ENCODE measurements around the gene RAD51B.

The RAD51B gene

DNA sequence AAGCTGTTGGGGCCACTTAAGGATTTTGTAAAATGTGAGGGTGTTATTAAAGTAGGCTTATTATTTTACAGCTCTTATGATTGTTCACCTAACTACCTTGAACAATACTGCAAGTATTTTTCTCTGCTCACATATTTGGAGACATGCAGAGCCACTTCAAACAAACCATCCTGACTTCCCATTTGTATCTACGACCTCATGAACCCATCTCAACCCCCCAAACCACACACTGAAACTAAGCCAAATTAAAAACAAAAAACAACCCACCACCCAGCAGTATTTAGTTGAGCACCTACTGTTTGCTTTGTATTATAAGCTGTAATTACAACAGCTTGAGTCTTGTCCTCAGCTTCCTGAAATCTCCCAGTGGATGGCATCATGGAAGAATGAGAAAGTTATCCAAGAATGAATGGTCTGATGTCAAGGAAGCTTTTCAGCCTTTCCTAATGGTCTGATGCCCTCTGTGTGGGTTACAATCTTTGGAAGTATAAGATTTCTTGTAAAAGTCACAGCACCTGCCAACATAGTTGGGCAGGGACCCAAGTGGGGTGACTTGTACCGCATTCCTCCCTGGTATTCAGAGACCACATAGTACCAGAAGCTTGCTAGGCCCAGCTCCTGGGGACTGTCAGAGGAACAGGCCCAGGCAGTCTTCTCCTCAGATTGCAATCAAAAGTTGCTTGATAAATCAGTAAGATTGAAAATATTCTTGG lies 556.6 kb downstream of the RAD51B start:
- TF ChIP-seq, protein P1, sequence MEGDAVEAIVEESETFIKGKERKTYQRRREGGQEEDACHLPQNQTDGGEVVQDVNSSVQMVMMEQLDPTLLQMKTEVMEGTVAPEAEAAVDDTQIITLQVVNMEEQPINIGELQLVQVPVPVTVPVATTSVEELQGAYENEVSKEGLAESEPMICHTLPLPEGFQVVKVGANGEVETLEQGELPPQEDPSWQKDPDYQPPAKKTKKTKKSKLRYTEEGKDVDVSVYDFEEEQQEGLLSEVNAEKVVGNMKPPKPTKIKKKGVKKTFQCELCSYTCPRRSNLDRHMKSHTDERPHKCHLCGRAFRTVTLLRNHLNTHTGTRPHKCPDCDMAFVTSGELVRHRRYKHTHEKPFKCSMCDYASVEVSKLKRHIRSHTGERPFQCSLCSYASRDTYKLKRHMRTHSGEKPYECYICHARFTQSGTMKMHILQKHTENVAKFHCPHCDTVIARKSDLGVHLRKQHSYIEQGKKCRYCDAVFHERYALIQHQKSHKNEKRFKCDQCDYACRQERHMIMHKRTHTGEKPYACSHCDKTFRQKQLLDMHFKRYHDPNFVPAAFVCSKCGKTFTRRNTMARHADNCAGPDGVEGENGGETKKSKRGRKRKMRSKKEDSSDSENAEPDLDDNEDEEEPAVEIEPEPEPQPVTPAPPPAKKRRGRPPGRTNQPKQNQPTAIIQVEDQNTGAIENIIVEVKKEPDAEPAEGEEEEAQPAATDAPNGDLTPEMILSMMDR (IDR thresholded peaks at IDR 0.05; ENCODE audit: poor library complexity, severe bottlenecking), result no peak

DNA sequence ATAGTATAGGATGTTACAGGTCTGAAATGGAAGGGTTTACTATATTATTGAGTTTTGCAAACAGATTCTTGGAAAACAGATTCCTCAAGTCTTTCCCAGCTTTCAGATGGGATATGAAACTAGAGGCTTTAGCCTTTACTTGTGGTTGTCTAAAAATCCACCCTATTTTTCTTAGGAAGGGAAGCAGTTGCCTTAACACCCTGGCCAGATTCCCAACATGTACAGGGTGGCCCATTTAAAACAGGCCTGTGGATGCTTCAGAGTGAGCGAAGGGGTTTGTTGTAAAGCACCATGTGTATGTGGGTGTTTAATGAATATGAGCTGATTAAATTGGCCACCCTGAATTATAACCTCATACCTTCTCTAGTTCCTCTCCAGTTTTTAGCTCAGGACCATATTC lies 557.4 kb downstream of the RAD51B start:
- Histone ChIP-seq H3K27me3 (ENCODE audit: insufficient read depth, poor library complexity, severe bottlenecking) (no peaks in the 10 kb centered on the region), H3K4me1 (ENCODE audit: insufficient read depth, poor library complexity, severe bottlenecking) (peaks cover 12% of the 10 kb centered on the region), H3K36me3 (ENCODE audit: low read depth) (no peaks in the 10 kb centered on the region), H3K27ac (ENCODE audit: poor library complexity, severe bottlenecking) (no peak overlapping the region), H3K4me3 (ENCODE audit: severe bottlenecking) (no peak overlapping the region), H3K9me3 (ENCODE audit: severe bottlenecking) (no peaks in the 10 kb centered on the region)
- no peak for DNase-seq (ENCODE audit: low spot score)
- no peak for ATAC-seq (ENCODE audit: low read depth)
- TF ChIP-seq, protein P1 (IDR thresholded peaks at IDR 0.05; ENCODE audit: poor library complexity, severe bottlenecking), result no peak

More for the DNA sequence above, 556.6 kb downstream of the RAD51B start:
- no peaks in the 10 kb centered on the region for H3K9me3 ChIP-seq (ENCODE audit: severe bottlenecking)
- no peaks in the 10 kb centered on the region for H3K36me3 ChIP-seq (ENCODE audit: low read depth)
- ATAC-seq (ENCODE audit: low read depth) (no peak; the same call in 2 of the 3 replicates), DNase-seq (ENCODE audit: low spot score) (no peak)
- peaks cover 11% of the 10 kb centered on the region for H3K4me1 ChIP-seq (ENCODE audit: insufficient read depth, poor library complexity, severe bottlenecking)
- H3K27ac ChIP-seq (ENCODE audit: poor library complexity, severe bottlenecking), result no peak overlapping the region
- H3K27me3 ChIP-seq (ENCODE audit: insufficient read depth, poor library complexity, severe bottlenecking), result no peaks in the 10 kb centered on the region
- no peak overlapping the region for H3K4me3 ChIP-seq (ENCODE audit: severe bottlenecking)

DNA sequence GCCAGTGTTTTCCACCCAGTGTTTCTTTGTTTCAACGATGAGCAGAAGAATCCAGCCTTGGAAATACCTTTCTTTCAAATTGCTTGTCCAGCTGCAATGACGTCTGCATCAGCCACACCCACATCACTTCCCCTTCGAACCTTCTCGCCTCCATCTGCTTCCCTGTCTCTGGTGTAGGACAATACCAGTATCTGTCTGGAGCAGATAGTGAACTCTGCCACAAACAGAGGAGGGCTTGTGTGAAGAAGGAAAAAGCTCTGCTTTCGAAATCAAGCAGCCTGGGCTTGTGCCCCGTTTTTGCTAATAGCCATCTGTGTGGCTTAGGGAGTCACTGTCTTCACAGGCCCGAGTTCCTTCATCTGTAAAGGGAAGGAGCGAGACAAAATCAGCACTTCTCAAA lies 557.9 kb downstream of the RAD51B start:
- DNase-seq (ENCODE audit: low spot score) (no peak), ATAC-seq (ENCODE audit: low read depth) (no peak)
- Histone ChIP-seq H3K27me3 (ENCODE audit: insufficient read depth, poor library complexity, severe bottlenecking) (no peaks in the 10 kb centered on the region), H3K4me1 (ENCODE audit: insufficient read depth, poor library complexity, severe bottlenecking) (peaks cover 12% of the 10 kb centered on the region), H3K27ac (ENCODE audit: poor library complexity, severe bottlenecking) (no peak overlapping the region), H3K9me3 (ENCODE audit: severe bottlenecking) (no peaks in the 10 kb centered on the region), H3K36me3 (ENCODE audit: low read depth) (no peaks in the 10 kb centered on the region), H3K4me3 (ENCODE audit: severe bottlenecking) (no peak overlapping the region)
- TF ChIP-seq, protein P1 (IDR thresholded peaks at IDR 0.05; ENCODE audit: poor library complexity, severe bottlenecking), result no peak

DNA sequence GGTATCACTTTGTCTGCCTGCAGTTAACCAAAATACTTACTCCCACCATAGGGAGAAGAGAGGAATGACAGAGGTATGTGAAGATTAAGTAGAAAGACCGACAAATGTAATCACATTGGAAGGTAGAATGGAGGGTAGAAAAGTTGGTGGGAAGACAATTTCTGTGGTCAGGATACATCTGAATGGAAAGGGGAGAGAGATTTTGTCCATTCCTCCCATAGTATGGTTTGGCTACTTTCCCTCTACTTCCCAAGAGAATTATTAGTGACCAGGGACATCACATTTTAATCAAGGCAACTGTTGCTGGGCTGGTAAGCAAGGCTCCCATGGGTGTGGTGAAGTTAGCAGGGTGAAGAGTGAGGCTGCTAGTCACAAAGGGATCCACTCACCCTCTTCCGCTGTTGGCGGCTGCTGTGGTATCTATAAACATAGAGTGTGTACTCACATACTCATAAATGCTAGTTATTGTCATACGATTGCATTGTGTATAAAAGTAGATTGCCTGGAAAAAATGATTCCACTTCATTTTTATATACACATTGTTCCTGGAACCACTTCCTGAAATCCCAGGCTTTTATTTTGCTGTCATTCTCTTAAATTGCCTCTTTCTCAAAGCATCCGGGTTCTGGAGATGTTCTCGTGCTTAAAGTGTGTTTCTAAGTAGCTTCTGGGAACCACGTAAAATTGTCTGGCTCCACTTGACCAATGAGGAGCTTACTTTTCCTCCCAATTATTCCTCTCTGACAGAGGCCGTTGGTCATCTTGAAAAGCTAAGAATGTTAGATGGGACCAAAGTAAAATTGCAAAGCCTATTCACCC lies 560.1 kb downstream of the RAD51B start:
- Histone ChIP-seq H3K9me3 (ENCODE audit: severe bottlenecking) (no peaks in the 10 kb centered on the region), H3K36me3 (ENCODE audit: low read depth) (no peaks in the 10 kb centered on the region), H3K4me3 (ENCODE audit: severe bottlenecking) (no peak overlapping the region), H3K27ac (ENCODE audit: poor library complexity, severe bottlenecking) (no peak overlapping the region), H3K4me1 (ENCODE audit: insufficient read depth, poor library complexity, severe bottlenecking) (peaks cover 12% of the 10 kb centered on the region), H3K27me3 (ENCODE audit: insufficient read depth, poor library complexity, severe bottlenecking) (no peaks in the 10 kb centered on the region)
- TF ChIP-seq, protein P1 (IDR thresholded peaks at IDR 0.05; ENCODE audit: poor library complexity, severe bottlenecking), result no peak
- ATAC-seq (ENCODE audit: low read depth) (no peak), DNase-seq (ENCODE audit: low spot score) (no peak)

Data from RWPE2 (cell line).